Femur (tissue), 1 donor: ENCODE data around the gene MMAA.
"Not testable (repeated sequence)": the region's sequence is repeated elsewhere in the genome, so short reads cannot be mapped to it uniquely, and the experiment has no call there.

Experiments
- DNase-seq: peaks from one replicate; pipeline ENCODE4 v3.0.0-alpha.2; 2017

The MMAA gene

DNA sequence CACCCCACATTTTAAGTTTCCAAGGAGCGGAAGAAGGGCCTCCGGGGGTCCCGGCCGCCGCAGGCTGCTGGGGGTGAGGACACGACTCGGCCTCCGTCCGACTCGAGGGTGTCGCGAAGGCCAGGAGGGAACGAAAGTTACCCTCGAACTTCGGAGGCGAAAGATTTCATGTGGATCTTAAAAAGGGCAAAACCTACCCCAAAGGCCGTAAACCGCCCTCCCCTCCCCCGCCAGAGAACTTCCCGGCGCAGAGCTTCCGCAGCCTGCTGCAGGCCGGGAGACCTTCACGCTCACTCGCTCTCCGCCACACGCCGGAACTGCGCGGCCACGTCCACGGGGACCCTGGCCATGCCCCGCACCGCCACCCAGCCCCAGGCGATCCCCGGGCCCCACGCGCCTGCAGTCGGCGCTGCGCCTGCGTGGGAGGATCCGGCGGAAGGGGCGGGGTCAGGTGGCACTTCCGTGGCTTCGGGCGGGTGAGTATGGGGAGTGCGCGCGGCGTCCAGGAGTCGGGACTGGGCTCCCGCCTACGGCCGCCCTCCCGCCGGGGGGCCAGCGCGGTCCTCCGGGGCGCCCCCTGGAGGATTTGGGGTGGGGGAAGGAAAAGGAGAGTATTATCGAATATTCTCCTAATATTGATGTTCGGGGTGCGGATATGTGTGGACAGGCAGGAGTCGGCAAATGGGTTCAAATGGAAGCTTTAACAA, at the start of gene MMAA:
Gene MMAA (plus strand): TSS at position 454 of the 707 bp plus-strand sequence. CDS start 19,755 bp downstream, outside the sequence.
- DNase-seq: peak; percentile 97

DNA sequence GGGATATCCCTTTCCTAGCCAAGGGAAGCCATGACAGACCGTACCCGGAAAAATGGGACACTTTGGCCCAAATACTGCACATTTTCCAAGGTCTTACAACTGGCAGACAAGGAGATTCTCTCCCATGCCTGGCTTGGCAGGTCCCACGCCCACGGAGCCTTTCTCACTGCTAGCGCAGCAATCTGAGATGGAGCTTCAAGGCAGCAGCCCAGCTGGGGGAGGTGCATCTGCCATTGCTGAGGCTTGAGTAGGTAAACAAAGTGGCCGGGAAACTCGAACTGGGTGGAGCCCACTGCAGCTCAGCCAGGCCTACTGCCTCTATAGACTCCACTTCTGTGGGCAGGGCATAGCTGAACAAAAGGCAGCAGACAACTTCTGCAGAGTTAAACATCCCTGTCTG, 44.6 kb upstream of the MMAA start:
- not testable (repeated sequence) for DNase-seq

DNA sequence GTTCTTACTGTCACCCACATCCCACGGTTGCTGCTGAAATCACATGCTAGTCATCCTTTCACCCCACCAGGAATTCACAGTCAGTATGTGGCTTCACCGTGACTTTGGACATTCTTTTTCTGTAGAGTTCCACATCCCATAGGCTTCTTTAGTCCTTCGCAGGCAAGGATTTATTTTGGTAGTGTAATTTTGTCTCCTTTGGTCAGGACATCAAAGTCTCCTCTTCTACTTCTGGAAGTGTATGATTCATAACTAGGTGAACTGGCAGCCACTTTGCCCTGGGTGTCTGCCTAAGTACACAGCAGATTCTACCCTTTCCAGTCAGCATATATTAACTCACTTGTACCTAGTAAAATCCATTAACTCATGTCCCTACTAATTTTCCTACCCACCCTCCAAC, 38.3 kb upstream of the MMAA start:
- peak; percentile 55 for DNase-seq

- no peak for DNase-seq
Measured at GRCh38 chr4:145583191-145584055, 35.8 kb upstream of the MMAA start.

DNA sequence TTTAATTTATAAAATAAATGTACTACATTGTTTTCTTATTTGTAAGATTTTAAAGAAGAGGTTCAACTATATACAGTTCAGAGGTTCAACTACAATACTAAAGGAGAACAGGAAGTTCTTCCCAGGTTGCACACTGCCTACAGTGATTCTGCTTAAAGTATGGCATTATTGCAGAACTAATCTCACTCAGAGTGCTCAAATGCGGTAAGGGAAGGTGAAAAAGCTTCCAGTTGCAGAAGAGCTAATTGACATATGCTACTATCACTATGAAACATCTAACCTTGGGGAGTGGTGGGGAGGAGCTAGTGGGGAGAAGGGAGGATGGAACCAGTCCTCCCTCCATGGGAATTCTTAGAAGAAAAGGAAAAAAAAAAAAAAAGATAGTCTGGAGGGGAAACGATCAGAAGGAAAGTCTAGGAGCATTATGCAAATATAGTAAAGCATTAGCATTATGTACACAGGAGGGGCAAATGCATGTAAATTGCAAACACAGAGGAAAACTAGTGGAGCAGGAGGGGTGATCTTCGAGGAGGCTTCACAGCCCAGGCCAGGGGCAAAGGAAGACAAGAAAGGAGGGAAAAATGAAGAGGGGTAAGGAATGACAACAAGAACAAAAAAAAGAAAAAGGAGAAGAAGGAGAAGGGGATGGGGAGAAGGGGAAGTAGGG, 32.0 kb upstream of the MMAA start:
- no peak for DNase-seq

DNA sequence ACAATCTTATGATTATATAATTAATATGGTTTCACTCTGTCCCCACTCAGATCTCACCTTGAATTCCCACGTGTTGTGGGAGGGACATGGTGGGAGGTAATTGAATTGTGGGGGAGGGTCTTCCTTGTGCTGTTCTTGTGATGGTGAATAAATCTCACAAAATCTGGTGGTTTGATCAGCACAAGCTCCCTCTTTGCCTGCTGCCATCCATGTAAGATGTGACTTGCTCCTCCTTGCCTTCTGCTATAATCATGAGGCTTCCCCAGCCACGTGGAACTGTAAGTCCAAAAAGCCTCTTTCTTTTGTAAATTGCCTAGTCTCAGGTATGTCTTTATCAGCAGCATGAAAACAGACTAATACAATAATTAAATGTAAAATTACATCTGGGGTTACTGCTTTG, 29.8 kb upstream of the MMAA start:
- DNase-seq: not testable (repeated sequence)

DNA sequence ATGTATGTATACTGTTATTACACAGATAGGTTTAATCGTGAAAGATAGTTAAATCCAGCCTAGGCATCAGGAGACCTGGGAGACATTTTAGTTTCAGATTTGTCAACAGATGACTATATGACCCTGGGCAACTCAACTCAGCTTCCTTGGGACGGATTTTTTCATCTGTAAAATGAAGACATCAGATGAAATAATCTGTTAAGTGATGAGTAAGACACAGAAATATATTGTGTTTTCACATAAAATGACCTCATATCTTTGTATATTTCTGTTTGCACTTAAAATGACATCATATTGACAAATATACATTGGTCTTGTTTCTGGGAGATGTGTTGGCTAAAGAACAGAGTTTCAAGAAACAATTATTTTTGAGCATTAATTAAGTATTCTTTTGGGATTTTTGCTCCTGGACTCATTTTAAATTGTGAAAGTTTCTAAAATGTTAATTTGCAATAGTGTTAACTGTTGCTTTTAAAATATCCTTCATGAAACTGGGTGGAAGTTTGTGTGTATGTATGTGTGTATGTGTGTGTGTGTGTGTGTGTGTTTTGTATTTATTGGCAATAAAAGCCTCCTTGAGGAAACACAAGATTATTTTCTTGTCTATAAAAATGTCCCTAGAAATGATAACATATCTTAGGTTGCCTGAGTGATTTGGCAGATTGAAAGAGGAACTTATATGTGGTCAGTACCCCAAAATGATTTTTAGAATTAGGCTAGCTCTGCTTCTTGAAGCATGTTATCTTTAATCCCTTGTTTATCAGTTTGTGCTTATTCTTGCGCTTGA, 29.1 kb upstream of the MMAA start:
- no peak for DNase-seq

- no peak for DNase-seq
Measured at GRCh38 chr4:145602129-145602760, 16.9 kb upstream of the MMAA start.

- no peak for DNase-seq
Measured at GRCh38 chr4:145605941-145606340, 13.2 kb upstream of the MMAA start.

DNA sequence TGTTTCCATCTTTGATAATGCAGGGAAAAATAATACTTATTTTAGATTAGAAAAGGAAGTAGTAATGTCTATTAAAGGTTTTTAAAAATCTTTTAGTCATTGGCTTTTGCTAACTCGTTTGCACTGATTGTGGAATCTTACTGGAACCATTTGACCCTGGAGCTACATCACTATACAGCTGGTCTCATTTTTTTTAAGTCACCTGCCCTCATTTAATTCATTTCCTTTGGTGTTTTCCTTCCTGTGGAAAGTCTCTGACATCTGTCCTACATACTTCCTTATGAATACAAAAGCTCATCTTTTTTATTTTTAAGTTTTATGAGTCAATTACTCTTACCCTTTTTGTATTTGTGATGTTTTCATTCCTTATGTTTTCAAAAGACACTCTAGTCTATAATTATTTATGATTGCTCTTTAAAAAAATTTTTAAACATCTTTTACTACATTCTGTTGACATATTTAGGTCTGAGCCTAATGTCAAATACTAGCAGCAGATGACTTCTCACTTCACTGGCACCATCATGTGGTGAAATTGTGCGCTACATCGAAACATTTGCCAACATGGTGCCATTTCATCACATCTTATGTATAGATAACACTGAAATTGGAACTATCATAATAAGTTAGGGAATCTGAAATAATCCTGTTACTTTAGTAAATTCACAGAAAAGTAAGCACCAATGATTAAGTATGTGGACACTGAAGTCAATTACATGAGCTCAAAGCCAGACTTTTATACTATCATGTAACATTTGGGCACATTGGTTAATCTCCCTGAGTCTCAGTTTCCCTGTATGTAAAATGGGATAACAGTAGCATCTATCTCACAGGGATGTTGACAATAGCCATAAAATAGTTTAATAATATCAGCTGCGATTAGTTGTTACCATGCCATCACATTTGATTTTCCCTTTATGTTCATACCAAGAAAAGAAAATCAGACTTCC, 9.4 kb upstream of the MMAA start:
- DNase-seq: peak; percentile 81

DNA sequence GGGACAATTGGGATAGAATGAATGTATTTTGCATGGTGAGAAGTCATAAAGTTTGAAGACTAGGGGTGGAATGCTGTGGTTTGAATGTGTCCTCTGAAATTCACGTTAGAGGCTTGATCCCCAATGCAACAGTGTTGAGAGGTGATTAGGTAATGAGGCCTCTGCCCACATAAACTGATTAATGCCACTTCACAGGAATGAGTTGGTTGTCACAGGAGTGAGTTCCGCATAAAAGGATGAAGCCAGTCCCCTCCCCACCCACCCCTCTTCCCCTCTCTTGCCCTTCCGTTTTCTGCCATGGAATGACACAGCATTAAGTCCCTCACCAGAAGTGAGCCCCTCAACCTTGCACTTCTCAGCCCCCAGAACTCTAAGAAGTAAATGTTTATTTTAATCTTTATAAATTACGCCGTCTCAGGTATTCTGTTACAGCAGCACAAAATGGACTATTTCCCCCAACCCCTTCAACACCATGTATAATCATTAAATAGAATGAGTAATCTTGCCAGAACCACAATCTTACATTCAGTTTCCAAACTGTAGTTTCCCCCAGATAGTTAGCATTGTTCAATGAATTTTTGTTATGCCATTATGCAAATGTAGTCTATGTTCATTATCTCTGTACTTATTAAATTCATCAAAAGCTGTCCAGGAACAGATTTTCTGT, 5.5 kb upstream of the MMAA start:
- DNase-seq: no peak

- DNase-seq: no peak
Measured at GRCh38 chr4:145614233-145614610, 5.0 kb upstream of the MMAA start.

- peak; percentile 31 for DNase-seq
Measured at GRCh38 chr4:145618210-145618931, 814 bp upstream of the MMAA start.

DNA sequence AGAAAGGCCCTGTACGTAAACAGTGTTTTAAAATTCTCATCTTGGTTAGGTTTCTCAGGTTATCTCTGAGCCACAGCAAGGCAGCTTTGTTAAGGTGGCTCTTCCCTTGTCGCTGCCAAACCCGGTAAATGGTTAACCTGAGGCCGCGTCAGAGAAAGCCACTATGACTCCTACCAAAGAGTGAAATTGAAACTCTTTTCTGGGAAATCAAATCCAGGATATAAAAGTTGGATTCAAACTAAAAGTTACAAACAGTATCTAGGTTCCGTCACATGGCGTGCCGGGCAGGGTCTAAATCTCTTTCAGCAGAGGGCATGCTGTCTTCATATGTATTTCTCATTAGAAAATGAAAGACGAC, 433 bp downstream of the MMAA start:
- DNase-seq: peak; percentile 66

DNA sequence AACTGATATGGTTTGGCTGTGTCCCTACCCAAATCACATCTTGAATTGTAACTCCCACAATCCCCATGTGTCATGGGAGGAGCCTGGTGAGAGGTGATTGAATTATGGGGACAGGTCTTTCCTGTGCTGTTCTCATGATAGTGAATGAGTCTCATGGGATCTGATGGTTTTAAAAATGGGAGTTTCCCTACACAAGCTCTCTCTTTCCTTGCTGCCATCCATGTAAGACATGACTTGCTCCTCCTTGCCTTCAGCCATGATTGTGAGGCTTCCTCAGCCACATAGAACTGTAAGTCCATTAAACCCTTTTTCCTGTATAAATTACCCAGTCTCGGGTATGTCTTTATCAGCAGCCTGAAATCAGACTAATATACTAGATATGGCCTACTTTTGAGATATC, 2.9 kb downstream of the MMAA start:
- DNase-seq: not testable (repeated sequence)

GRCh38 chr4:145623831-145624230, 4.6 kb downstream of the MMAA start:
- DNase-seq: no peak

GRCh38 chr4:145625677-145626622, 6.8 kb downstream of the MMAA start:
- DNase-seq: no peak

DNA sequence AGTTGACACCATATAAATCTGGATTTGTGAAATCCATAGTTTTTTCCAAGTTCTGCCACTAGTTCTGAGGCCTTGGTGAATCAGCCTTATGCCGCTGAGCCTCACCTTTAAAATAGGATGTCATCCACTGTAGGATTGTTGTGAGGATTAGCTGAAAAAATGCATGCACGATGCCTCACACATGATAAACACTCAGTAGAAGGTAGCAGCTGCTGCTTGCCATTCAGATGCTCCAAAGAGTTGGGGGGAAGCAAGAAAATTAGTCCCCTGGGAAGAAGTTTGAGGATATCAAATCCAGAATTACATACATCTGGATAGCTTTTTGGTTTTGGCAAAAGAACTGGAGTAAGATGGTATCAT, 7.4 kb downstream of the MMAA start:
- no peak for DNase-seq

DNA sequence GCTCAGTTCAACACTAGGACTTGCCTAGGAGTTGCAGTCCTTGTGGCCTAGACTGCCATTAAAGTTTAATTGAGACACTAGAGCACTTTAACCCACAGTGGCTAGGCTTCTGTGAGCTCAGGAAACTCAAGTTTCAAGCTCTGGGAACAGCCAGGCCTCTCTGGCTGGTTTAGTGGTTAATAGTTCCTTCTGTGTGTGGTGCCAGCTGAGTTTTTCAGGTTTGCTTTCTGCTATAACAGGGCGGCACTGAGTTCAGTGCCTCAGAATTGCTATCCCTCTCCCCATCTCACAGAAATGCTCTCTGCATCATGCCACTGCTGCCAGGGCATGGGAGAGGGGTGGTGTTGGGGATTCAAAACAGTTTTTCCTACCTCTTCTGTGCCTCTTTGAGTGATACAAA, 15.9 kb downstream of the MMAA start:
- no peak for DNase-seq
